T-helper 22 cell (primary cell): ENCODE data around the gene FNIP2.

ENCODE experiments used
- DNase-seq: peaks from one replicate; pipeline ENCODE4 v3.0.0-alpha.2; 2020; ENCODE audit warnings: low read depth

The FNIP2 gene

GRCh38 chr4:158763462-158763861, 5.4 kb upstream of the FNIP2 start:
- DNase-seq = no peak

DNA sequence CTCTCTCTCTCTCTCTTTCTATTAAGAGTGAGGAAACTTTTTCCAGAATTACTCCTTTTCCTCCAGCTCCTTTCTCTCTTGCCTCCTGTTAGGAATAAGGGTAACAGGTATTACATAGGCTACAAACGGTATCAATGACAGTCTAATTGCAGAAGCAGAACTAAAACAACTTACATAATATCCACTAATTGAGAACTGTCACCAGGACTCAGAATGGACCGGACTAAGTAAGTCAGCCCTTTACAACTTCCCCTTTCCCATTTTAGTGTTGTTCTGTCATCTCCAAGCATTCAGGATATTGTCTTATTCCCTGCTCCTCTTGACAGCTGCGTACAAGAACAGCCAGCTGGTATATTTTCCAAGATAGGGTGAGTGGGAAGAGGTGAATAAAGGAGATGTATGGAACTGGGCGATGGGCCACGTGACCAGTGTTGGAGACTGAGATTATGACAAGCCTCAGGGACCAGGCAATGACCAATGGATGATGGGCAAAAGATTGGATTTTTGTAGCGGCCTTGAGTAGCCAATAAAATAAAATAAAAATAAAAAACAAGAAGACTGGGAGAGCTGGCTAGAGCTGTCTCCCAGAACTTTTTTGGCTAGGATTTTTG, 2.3 kb upstream of the FNIP2 start:
- DNase-seq = no peak

DNA sequence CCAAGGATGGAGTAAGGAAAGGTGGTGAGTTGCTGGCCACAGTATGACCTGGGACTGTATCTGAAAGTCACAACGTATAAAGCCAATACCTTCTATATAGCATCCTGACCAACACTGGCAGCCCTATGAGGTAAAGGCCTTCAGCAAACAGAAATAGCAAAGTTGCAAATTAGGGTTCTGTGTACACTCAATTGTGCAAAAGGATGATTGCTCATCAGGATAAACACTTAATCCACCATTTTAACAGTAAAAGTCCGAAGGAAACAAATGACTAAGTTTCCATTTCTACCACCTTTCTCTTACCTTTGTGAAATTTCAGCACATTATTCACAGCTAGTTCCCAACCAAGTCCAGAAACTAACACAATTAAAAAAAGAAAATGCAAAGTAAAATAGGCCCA, 1.4 kb upstream of the FNIP2 start:
- no peak for DNase-seq

GRCh38 chr4:158769175-158769921, 522 bp downstream of the FNIP2 start:
- peak; percentile 20 for DNase-seq

GRCh38 chr4:158770671-158771070, 1.8 kb downstream of the FNIP2 start:
- DNase-seq = no peak

DNA sequence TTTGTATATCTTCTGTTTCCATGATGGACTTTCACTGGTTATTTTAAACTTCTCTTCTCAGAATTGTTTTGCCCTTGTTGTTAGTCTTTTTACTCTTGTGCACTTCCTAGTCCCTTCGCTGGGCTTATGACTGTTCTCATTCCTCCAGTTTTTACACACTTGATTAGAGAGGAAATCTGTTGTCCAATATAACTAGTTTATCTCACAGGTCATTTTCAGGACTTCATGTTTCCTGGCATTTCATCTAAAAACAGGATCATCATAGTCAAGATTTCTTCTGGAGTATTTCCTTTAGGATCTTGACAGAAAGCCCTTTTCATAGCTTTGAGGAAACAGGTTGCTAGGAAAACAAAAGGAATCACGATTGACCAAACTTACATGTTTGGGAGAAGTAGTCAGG, 3.0 kb downstream of the FNIP2 start:
- DNase-seq = no peak

DNA sequence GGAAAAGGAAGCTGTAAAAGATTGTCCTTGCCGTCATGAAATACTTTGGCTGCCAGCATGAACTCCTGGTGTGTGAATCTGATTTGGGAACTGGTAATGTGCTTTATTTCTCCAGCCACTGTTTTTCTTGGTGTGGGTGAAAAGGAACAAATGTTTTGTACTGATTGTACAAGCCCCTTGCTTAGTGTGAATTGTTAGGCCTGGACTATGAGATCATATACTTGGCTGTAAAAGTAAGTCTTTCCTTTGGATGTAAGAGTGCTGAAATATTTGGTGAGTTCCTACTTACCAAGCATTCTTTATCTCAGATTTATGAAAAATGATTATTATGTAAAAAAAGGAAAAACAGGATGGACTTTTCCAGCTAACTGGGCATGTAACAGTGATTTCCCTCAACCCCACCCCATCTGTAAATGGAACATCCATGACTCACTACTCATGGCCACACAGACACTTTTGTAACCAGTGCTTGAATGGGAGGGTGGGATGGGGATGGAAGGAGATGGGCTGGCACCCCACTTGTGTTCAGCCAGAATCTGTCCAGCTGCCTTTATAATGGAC, 6.3 kb downstream of the FNIP2 start:
- DNase-seq = no peak

GRCh38 chr4:158776106-158776505, 7.3 kb downstream of the FNIP2 start:
- DNase-seq = no peak

GRCh38 chr4:158777423-158778155, 8.8 kb downstream of the FNIP2 start:
- no peak for DNase-seq

DNA sequence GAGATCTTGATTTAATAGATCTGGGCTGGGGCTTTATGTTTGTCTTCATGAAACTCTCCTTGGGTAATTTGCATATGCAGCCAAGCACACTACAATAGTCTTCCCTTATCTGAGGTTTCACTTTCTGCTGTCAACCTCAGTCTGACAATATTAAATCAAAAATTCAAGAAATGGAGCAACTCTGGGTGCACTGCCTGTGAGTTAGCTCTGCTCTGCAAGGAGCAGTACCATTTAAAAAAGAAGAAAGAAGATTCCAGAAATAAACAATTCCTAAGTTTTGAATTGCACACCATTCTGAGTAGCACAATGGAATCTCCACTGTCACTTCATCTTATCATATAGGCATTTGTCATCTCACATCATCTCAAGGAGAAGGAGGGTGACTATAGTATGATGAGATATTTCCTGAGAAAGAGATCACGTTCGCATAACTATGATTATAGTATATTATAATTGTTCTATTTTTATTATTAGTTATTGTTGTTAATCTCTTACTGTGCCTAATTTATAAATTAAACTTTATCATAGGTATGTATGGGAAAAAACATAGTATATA, 9.4 kb downstream of the FNIP2 start:
- no peak for DNase-seq

GRCh38 chr4:158778712-158779111, 9.9 kb downstream of the FNIP2 start:
- DNase-seq = no peak

DNA sequence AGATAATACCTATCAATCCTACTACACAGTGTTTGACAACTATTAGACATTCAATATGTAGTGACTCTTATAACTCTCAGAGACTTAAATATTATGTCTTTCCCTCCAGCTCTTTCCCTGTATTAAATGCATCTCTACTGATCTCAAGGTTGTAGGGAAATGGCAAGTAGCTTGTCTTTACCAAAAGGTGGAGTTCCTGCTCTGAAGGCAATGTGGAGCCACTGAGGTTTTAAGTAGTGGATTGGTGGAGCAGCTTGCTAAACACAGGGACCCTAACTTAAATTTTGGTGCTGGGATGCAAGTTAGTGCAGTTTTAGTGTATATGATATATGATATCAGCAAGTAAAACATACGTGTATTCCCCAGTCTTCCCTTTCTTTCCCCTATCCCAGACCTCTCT, 13.1 kb downstream of the FNIP2 start:
- DNase-seq = no peak

- no peak for DNase-seq
Observed at GRCh38 chr4:158782551-158783360, 13.9 kb downstream of the FNIP2 start.

GRCh38 chr4:158783785-158784184, 15.0 kb downstream of the FNIP2 start:
- no peak for DNase-seq

GRCh38 chr4:158785718-158786117, 16.9 kb downstream of the FNIP2 start:
- DNase-seq = no peak

DNA sequence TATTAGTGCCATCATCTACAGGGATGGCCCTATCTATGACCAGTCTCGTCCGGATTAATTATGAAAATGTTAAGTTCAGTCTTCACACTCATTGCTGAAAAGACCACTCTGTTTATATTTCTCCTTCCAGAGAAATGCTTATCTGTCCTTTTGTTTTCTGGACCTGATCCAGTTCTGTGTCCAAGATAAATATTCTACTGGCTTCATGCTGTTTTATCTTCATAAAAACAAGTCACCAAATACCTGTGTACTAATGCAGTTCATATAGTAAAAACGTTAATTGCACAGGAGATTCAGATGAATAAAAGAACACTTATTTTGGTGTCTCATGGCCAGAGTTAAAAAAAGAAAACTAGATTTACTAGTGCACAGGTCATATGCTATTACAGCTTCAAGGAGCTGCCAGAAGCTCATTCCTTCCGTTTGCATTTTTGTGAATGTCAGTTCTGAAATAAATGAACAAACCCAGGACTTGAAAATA, 17.3 kb downstream of the FNIP2 start:
- DNase-seq = no peak

- DNase-seq = no peak
Observed at GRCh38 chr4:158786955-158787354, 18.1 kb downstream of the FNIP2 start.

DNA sequence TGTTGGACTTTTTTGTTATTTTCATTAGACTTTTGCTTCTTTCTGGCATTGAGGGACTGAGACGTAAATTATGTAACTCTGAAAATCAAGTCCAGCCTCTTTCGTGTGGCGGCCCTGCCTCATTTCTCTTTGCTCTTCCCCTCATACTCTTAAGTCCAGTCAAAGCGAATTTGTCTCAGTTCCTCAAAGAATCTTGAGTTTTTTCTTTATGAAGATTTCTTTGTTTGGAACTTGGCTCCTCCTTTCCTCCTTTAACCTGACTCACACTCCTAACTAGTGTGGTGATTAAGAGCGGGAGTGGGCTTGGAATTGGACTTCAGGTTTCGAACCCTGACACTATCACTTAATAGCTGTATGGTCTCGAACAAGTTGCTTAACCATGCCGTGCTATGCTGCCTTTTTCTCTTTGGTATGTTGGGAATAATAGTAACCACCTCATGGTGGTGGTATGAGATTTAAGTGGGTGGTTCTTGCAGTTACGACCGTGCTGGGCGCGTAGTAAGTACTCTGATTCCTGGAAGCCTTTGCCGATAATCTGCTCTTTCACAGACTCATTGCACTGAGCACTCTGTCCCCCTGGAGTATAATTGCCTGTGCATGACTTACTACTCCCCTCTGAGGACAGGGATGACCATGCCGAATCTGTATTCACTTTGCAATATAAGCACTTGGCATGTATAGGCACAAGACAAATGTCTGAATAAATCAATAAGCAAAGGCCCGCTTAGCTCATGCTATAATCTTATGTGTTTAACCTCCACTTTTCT, 19.1 kb downstream of the FNIP2 start:
- no peak for DNase-seq

DNA sequence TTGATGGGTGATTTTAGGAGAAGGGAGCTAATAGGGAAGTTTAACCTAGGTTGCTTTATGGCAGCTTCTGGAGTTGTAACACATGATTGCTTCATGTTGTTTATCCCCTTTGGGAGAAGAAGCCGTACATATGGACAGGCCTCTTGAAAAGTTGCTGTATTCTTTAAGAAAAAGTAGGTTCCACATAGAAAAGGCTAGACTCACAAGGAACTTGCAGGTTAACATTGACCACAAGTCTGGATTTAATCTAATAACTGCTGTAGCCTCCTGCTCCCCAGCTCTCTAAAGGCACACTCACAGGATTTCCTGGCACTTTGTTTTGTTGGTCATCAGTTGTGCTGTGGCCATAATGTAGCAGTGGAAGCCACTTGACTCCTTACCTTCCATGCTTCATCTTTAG, 19.7 kb downstream of the FNIP2 start:
- DNase-seq = no peak

DNA sequence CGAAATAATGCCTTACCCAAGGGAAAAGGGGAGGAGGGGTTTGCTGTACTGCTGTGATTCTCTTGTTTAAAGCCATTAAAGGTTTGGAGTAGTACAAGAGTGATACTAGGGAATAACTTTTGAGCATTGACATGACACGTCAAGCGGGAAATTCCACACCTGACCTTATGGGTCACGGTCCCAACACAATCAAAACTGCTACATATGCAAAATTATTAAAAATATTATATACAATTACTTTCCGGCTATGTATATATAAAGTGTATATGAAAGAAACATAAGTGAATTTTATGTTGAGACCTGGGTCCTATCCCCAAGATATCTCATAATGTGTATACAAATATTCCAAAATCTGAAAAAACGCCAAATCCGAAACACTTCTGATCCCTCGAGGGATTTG, 21.0 kb downstream of the FNIP2 start:
- no peak for DNase-seq

- DNase-seq = no peak
Observed at GRCh38 chr4:158793021-158793420, 24.2 kb downstream of the FNIP2 start.
